Medulla oblongata (tissue), 1 donor: ENCODE results near the gene FXYD4.
"Not testable (repeated sequence)": the region's sequence is repeated elsewhere in the genome, so short reads cannot be mapped to it uniquely, and the experiment has no call there.

Source experiments
- DNase-seq: peaks from one replicate; pipeline ENCODE4 v3.0.0-alpha.2; 2015; ENCODE audit errors: extremely low spot score

FXYD4 gene

GRCh38 chr10:43375401-43376020, 4.1 kb downstream of the FXYD4 start:
- DNase-seq = no peak

- no peak for DNase-seq
These were observed 4.7 kb downstream of the FXYD4 start for GRCh38 chr10:43376046-43376635.

DNA sequence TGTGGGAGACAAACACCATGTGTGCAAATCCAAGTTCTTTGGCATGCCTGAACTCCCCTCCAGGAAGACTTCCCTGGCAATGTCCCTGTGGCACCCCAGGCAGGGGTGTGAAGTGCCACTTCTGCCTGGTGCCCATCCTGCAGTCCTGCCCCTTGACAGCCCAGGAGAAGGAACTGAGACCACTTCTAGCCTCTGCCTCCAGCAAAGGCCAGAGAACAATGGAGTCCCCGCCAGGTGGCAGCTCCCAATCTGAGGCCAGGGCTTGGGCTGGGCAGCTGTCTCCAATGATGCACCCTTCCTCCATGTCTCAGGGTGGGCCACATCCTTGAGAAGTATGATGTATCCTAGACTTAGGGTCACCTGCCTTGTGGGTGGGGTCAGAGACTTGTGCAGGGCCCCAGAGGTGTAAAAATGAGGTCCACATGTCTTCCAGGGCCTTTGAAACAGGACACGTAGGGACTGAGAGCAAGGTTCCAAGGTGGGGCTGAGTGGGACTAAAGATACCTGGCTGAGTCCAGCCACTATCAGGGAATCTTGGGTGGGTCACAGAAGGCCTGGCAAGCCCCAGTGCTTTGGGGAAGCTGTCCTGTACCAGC, 5.5 kb downstream of the FXYD4 start:
- no peak for DNase-seq

GRCh38 chr10:43377424-43377883, 6.0 kb downstream of the FXYD4 start:
- no peak for DNase-seq

DNA sequence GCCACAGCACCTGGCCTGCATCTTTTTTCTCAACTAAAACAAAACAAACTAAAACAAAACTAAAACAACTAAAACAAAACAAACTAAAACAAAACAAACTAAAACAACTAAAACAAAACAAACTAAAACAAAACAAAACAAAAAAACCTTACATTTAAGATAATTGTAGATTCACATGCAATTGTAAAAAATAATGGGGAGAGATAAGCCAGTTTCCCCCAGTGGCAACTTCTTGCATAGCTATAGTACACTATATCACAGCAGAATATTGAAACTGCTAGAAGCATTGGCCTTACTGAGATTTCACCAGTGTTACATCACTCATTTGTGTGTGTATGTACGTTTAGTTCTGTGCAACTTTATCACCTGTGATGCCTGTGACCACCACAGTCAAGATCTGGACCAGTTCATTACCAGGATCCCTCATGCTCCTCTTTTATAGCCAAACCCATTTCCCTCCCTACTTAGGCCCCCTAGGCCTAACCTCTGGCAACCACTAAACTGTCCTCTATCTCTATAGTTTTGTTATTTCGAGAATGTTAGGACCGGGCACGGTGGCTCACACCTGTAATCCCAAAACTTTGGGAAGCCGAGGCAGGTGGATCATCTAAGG, 9.3 kb downstream of the FXYD4 start:
- DNase-seq = no peak

DNA sequence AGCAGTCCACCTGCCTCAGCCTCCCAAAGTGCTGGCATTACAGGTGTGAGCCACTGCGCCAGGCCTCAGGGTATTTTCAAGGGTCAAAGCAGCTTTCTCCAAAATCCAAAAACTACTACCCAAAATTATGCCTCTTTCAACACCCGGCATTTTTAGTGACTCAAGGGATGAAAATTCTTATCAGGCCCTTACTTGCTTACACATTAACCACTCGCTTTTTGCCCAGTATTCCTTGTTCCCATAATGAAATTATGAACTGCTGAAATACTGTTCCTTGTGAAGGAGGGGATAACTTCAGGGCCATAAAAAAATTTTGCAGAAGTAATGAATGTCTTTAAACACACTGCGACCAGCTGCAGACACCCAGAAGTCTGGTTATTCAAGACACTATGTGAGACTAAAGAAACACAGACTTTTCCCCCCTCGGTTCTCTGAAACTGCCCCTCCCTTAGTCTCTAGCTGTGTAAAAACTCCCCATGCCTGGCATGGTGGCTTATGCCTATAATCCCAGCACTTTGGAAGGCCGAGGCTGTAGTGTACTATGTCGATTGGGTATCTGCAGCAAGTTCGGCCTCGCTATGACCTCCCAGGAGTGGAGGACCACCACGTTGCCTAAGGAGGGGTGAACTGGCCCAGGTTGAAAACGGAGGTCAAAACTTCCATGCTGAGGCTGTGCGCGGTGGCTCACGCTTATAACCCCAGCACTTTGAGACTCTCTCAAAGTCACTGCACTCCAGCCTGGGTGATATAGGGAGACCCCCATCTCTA, 12.0 kb downstream of the FXYD4 start:
- DNase-seq = no peak

GRCh38 chr10:43384252-43385221, 13.1 kb downstream of the FXYD4 start:
- no peak for DNase-seq

DNA sequence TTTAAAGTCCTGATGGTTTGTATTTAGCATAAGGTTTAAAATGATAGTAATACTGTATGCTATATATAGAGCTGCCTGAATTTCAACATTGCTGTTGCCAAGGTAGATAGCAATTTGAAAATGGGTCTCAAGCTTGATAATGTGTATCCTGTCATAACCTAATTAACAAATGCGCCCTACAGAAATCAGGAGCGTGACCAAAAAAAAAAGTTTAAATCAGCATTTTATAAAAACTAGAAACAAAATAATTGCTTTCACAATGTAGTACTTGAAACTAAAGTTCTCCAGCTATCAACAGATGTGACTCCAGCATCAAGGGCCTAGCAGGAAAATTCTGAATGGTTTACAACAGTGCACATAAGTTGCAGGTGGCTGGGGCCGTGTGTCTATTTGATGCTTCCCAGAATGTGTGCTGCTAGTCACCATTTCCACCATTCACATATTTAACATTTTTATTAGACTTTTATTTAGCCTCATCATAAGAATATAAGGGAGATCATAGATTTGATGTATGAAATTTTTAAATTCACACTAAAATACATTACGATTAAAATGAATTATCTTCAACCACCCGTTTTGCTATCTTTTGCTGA, 14.1 kb downstream of the FXYD4 start:
- DNase-seq = no peak

DNA sequence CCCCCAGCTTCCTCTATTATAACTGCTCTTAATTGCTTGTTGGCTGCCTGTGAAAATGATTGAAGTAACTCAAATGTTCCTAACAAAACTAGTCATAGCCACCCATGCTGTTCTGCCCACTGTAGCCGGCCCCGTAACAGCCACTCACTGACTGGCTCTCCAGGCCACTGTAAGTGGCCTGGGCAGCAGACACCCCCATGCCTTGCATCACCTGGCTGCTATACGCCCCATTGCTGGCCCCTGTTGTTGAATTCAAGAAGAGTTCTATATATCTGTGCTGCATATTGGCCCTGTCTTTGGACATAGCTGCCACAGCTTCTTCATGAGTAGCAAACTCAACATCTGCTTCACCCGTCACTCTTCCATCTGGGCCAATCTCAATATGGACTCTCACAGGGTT, 15.1 kb downstream of the FXYD4 start:
- DNase-seq = no peak

GRCh38 chr10:43386981-43387677, 15.7 kb downstream of the FXYD4 start:
- no peak for DNase-seq

DNA sequence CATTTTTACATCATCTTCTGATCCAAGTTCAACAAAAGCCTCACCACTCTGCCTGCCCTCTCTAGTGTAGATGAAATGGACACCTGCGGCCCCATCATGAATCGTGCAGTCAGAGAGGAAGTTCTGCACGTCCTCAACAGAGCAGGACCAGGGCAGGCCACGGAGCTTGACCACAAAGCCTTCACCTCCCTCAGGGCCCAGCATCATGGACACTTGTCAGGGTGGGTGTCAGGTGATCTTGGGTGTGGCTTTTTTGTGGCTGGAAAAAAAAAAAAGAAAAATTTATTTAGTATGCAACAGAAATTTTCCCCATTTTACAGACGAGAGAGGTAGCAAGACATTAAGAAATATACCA, 16.2 kb downstream of the FXYD4 start:
- DNase-seq = no peak

DNA sequence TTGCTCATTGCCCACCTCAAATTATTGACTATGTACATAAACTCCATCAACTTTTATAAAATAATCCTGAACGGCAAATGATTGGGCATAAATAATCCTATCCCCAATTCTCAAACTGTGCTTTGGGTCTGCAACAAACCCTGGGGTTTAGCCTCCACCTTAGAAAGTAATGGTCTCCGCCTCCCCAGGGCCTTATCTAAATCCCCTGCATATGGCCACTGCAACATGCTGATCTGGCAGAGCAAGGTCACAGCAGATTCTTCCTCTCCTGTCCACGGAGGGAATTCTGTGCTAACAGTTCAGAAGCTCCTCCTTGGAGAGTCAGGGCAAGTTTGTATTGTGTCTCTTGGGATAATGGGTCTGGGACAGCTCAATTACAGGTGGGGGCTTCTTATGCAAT, 18.4 kb downstream of the FXYD4 start:
- no peak for DNase-seq

- no peak for DNase-seq
These were observed 18.9 kb downstream of the FXYD4 start for GRCh38 chr10:43390333-43390732.

DNA sequence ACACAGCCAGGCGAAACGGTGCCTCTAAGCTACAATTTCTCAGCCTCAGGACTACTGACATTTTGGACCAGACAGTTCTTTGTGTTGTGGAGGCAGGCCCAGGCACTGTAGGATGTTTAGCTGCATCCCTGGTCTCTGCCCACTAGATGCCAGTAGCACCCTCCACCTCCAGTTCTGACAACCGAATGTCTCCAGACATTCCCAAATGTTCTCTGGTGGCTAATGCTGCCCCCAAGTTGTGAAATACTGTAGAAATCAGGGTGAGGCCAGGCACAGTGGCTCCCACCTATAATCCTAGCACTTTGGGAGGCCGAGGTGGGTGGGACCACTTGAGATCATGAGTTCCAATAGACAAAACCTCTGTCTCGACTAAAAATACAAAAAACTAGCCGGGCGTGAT, 19.3 kb downstream of the FXYD4 start:
- DNase-seq = peak; percentile 86

- DNase-seq = no peak
These were observed 20.1 kb downstream of the FXYD4 start for GRCh38 chr10:43391496-43391895.

DNA sequence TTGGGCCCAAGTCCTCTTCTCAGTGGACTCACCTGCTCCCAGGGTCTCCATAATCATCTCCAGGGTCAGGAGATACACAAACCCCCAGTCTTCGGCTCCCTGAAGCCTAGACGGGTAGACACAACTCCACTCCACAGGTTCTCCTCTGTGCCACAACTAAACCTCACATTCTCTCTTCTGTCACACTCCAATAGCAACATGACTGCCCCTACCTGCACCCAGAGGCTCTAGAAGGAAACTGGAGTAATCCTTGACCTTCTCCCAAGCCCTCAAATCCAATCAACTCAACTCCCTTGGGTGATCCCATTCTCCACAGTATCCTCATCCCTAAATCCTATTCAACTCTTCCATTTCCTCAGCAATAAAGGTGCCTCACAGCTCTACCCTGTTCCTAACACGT, 21.3 kb downstream of the FXYD4 start:
- DNase-seq = no peak

- DNase-seq = not testable (repeated sequence)
These were observed 21.8 kb downstream of the FXYD4 start for GRCh38 chr10:43393186-43393585.

GRCh38 chr10:43393606-43394360, 22.3 kb downstream of the FXYD4 start:
- no peak for DNase-seq

- no peak for DNase-seq
These were observed 23.4 kb downstream of the FXYD4 start for GRCh38 chr10:43394868-43395267.
